Smooth muscle cell (in vitro differentiated cells): Measurements from ENCODE around the gene CMPK2. TPM values are rescaled to one million over a fixed set of nuclear protein-coding genes. Genes with fewer than 3 reads are reported as not detected.

Source experiments
- DNase-seq: peaks from one replicate; lab custom pipeline; 2025; ENCODE audit not compliant: unreplicated experiment; lab: John Stamatoyannopoulos, UW
- H2AFZ ChIP-seq: fragments of 200-600 bp; sonication (generic); 2 replicates; pipeline ENCODE4 v1.6.0; 2016; ENCODE audit warnings: antibody characterized with exemption, low read depth, mild to moderate bottlenecking
- H3F3A ChIP-seq: fragments of 200-600 bp; sonication (generic); 2 replicates; pipeline ENCODE4 v1.6.0; 2017; ENCODE audit warnings: antibody characterized with exemption, low read depth
- H3K27ac ChIP-seq: fragments of 200-600 bp; sonication (generic); 2 replicates; pipeline ENCODE4 v1.5.1; 2016; ENCODE audit warnings: low read depth, mild to moderate bottlenecking
- H3K27me3 ChIP-seq: fragments of 200-600 bp; sonication (generic); 2 replicates; pipeline ENCODE4 v1.6.1; 2016; ENCODE audit warnings: low read depth, mild to moderate bottlenecking
- H3K36me3 ChIP-seq: fragments of 200-600 bp; sonication (generic); 2 replicates; pipeline ENCODE4 v1.5.1; 2016; ENCODE audit warnings: low read depth
- H3K4me1 ChIP-seq: fragments of 200-600 bp; sonication (generic); 2 replicates; pipeline ENCODE4 v1.5.1; 2016; ENCODE audit warnings: low read depth
- H3K4me2 ChIP-seq: fragments of 200-600 bp; sonication (generic); 2 replicates; pipeline ENCODE4 v1.6.0; 2016; ENCODE audit warnings: mild to moderate bottlenecking
- H3K4me3 ChIP-seq: fragments of 200-600 bp; sonication (generic); 2 replicates; pipeline ENCODE4 v1.5.1; 2016; ENCODE audit warnings: mild to moderate bottlenecking
- H3K79me2 ChIP-seq: fragments of 200-600 bp; sonication (generic); 2 replicates; pipeline ENCODE4 v1.6.0; 2016; ENCODE audit warnings: low read depth, mild to moderate bottlenecking
- H3K9ac ChIP-seq: fragments of 200-600 bp; sonication (generic); 2 replicates; pipeline ENCODE4 v1.6.0; 2016; ENCODE audit warnings: low read depth
- H3K9me3 ChIP-seq: fragments of 200-600 bp; sonication (generic); replicated peaks from 2 replicates; pipeline ENCODE4 v1.5.1; 2016; ENCODE audit warnings: low read depth
- H4K20me1 ChIP-seq: fragments of 200-600 bp; sonication (generic); 2 replicates; pipeline ENCODE4 v1.6.0; 2016; ENCODE audit warnings: low read depth
- WGBS: methylation state at CpG from one replicate; pipeline ENCODE4 v1.1.7; 2016; ENCODE audit warnings: low lambda C conversion rate; 5-methylcytosine and 5-hydroxymethylcytosine counted together
- polyA plus RNA-seq: library from polyadenylated mRNA; unstranded; fragments of >200 nt; fragmentation: Nextera tagmentation; extraction: Ambion mirVana; gene quantifications from 2 replicates; pipeline ENCODE4 v1.2.1, GENCODE V29; 2016
- total RNA-seq: library from RNA; depleted of rRNA; stranded (reverse); fragments of >200 nt; gene quantifications from 2 replicates; pipeline ENCODE4 v1.2.3, GENCODE V29; 2014
- TF ChIP-seq, protein P1 (sequence below): fragments of 200-600 bp; sonication (generic); IDR thresholded peaks from 2 replicates; pipeline ENCODE4 v1.5.1; 2017; ENCODE audit warnings: borderline replicate concordance, mild to moderate bottlenecking, antibody characterized with exemption; ENCODE audit not compliant: insufficient read depth, poor library complexity, severe bottlenecking

CMPK2 gene
- total and polyA plus RNA-seq, 2 experiments from 2014 or later: 0.19 to 0.31 TPM

- Histone ChIP-seq H3F3A (no peaks in the 10 kb centered on the region), H2AFZ (no peak overlapping the region), H4K20me1 (no peaks in the 10 kb centered on the region), H3K9ac (no peak overlapping the region), H3K79me2 (no peaks in the 10 kb centered on the region), H3K27me3 (peaks cover 6% of the 10 kb centered on the region), H3K36me3 (no peaks in the 10 kb centered on the region), H3K27ac (no peak overlapping the region), H3K9me3 (no peaks in the 10 kb centered on the region), H3K4me1 (no peaks in the 10 kb centered on the region), H3K4me2 (no peak overlapping the region), H3K4me3 (no peak overlapping the region)
- 68% methylated on average over 5 of the region's 5 CpGs for WGBS
- no peak for DNase-seq
- TF ChIP-seq, protein P1, sequence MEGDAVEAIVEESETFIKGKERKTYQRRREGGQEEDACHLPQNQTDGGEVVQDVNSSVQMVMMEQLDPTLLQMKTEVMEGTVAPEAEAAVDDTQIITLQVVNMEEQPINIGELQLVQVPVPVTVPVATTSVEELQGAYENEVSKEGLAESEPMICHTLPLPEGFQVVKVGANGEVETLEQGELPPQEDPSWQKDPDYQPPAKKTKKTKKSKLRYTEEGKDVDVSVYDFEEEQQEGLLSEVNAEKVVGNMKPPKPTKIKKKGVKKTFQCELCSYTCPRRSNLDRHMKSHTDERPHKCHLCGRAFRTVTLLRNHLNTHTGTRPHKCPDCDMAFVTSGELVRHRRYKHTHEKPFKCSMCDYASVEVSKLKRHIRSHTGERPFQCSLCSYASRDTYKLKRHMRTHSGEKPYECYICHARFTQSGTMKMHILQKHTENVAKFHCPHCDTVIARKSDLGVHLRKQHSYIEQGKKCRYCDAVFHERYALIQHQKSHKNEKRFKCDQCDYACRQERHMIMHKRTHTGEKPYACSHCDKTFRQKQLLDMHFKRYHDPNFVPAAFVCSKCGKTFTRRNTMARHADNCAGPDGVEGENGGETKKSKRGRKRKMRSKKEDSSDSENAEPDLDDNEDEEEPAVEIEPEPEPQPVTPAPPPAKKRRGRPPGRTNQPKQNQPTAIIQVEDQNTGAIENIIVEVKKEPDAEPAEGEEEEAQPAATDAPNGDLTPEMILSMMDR: peak; percentile 76
Measured at GRCh38 chr2:6896930-6897759, 31.4 kb upstream of the CMPK2 start.

DNA sequence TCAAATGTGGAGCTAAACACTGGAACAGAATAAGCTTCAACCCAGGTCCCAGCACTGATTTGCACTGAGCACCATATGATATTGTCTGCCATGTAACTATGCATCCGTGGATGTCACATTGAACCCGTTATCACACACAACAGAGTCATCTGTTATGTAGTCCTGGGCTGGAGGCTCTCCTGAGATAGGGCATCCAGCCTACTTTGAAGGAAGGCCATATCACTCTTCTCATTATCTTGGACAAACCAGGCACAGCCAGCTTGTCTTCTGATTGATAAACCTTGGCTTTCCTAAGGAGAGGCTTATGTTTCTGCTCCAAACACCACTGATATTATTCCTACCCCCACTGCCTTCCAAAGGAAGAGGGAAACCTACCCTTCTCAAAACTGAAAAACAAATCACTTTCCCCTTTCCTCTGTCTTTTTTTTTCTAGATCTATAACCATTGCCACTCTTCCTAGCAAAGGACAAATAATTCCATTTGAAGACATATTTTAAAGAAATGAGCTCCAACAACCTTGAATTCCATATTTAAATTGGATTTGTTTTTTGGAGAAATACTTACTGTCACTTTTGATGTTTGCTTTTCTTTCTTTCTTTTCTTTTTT is 28.3 kb upstream of the CMPK2 start:
- no peaks in the 10 kb centered on the region for H3K4me1 ChIP-seq
- no peaks in the 10 kb centered on the region for H3K9me3 ChIP-seq
- no peak overlapping the region for H3K4me2 ChIP-seq
- TF ChIP-seq, protein P1: no peak
- WGBS: 77% methylated on average over 2 of the region's 2 CpGs
- H3K27ac ChIP-seq: no peak overlapping the region
- H3K9ac ChIP-seq: no peak overlapping the region
- H3K27me3 ChIP-seq: peaks cover 6% of the 10 kb centered on the region
- no peaks in the 10 kb centered on the region for H3K79me2 ChIP-seq
- H4K20me1 ChIP-seq: no peaks in the 10 kb centered on the region
- no peaks in the 10 kb centered on the region for H3F3A ChIP-seq
- H3K4me3 ChIP-seq: no peak overlapping the region
- no peak overlapping the region for H2AFZ ChIP-seq
- H3K36me3 ChIP-seq: no peaks in the 10 kb centered on the region
- no peak for DNase-seq

- H3K27me3 ChIP-seq: no peaks in the 10 kb centered on the region
- no peaks in the 10 kb centered on the region for H3K4me1 ChIP-seq
- TF ChIP-seq, protein P1: no peak
- 78% methylated on average over 4 of the region's 4 CpGs for WGBS
- H3K9me3 ChIP-seq: no peaks in the 10 kb centered on the region
- no peak overlapping the region for H2AFZ ChIP-seq
- DNase-seq: no peak
- no peak overlapping the region for H3K9ac ChIP-seq
- H3K27ac ChIP-seq: no peak overlapping the region
- no peaks in the 10 kb centered on the region for H3K36me3 ChIP-seq
- no peak overlapping the region for H3K4me3 ChIP-seq
- H4K20me1 ChIP-seq: no peaks in the 10 kb centered on the region
- H3F3A ChIP-seq: no peaks in the 10 kb centered on the region
- H3K4me2 ChIP-seq: no peak overlapping the region
- H3K79me2 ChIP-seq: no peaks in the 10 kb centered on the region
Measured at GRCh38 chr2:6888724-6889123, 23.0 kb upstream of the CMPK2 start.

GRCh38 chr2:6887751-6888192 is 22.1 kb upstream of the CMPK2 start:
- H3K27me3 ChIP-seq: no peaks in the 10 kb centered on the region
- TF ChIP-seq, protein P1: no peak
- H3K36me3 ChIP-seq: no peaks in the 10 kb centered on the region
- H3K79me2 ChIP-seq: no peaks in the 10 kb centered on the region
- WGBS: 67% methylated on average over 3 of the region's 3 CpGs
- no peak for DNase-seq
- no peaks in the 10 kb centered on the region for H4K20me1 ChIP-seq
- H3K4me1 ChIP-seq: no peaks in the 10 kb centered on the region
- H3K4me3 ChIP-seq: no peak overlapping the region
- no peak overlapping the region for H3K4me2 ChIP-seq
- no peak overlapping the region for H3K9ac ChIP-seq
- H3F3A ChIP-seq: no peaks in the 10 kb centered on the region
- no peak overlapping the region for H2AFZ ChIP-seq
- no peaks in the 10 kb centered on the region for H3K9me3 ChIP-seq
- H3K27ac ChIP-seq: no peak overlapping the region
